Effector memory CD4-positive, alpha-beta T cell (primary cell): ENCODE measurements around the gene PPIG.

Experiments
- DNase-seq, 3 donors: peaks; one replicate each; pipeline ENCODE4 v3.0.0-alpha.2; 2020
- H3K27ac ChIP-seq: 2 replicates; pipeline ENCODE4 v1.7.0; 2013; ENCODE audit warnings: mild to moderate bottlenecking, low read length, moderate library complexity; ENCODE audit not compliant: insufficient read depth, poor library complexity, severe bottlenecking
- H3K27me3 ChIP-seq: replicated peaks from 2 replicates; pipeline ENCODE4 v1.7.0; 2013; ENCODE audit warnings: mild to moderate bottlenecking, low read length; ENCODE audit not compliant: insufficient read depth, control insufficient read depth, poor library complexity, severe bottlenecking
- H3K36me3 ChIP-seq: 2 replicates; pipeline ENCODE4 v1.7.0; 2013; ENCODE audit warnings: mild to moderate bottlenecking, low read length, moderate library complexity; ENCODE audit not compliant: control insufficient read depth, insufficient read depth
- H3K4me1 ChIP-seq: 2 replicates; pipeline ENCODE4 v1.7.0; 2013; ENCODE audit warnings: low read length, mild to moderate bottlenecking; ENCODE audit not compliant: control insufficient read depth, insufficient read depth, poor library complexity, severe bottlenecking
- H3K4me3 ChIP-seq: 2 replicates; pipeline ENCODE4 v1.7.0; 2013; ENCODE audit warnings: low read length, low read depth, mild to moderate bottlenecking; ENCODE audit not compliant: insufficient read depth, poor library complexity, severe bottlenecking
- H3K9me3 ChIP-seq: 2 replicates; pipeline ENCODE4 v1.7.0; 2013; ENCODE audit warnings: mild to moderate bottlenecking, low read length, moderate library complexity; ENCODE audit not compliant: control insufficient read depth

Gene PPIG

GRCh38 chr2:169656164-169656563, 72.0 kb downstream of the PPIG start:
- no peak overlapping the region for H3K27ac ChIP-seq
- no peaks in the 10 kb centered on the region for H3K36me3 ChIP-seq
- H3K9me3 ChIP-seq: no peaks in the 10 kb centered on the region
- DNase-seq: no peak
- no peak overlapping the region for H3K4me3 ChIP-seq
- no peaks in the 10 kb centered on the region for H3K27me3 ChIP-seq
- no peaks in the 10 kb centered on the region for H3K4me1 ChIP-seq

- H3K4me3 ChIP-seq: no peak overlapping the region
- no peaks in the 10 kb centered on the region for H3K27me3 ChIP-seq
- no peak overlapping the region for H3K27ac ChIP-seq
- no peak for DNase-seq
- H3K36me3 ChIP-seq: no peaks in the 10 kb centered on the region
- H3K9me3 ChIP-seq: no peaks in the 10 kb centered on the region
- H3K4me1 ChIP-seq: no peaks in the 10 kb centered on the region
Observed at GRCh38 chr2:169658877-169659276, 74.7 kb downstream of the PPIG start.

GRCh38 chr2:169659320-169659719, 75.2 kb downstream of the PPIG start:
- no peaks in the 10 kb centered on the region for H3K9me3 ChIP-seq
- H3K4me1 ChIP-seq: no peaks in the 10 kb centered on the region
- no peak for DNase-seq
- H3K4me3 ChIP-seq: no peak overlapping the region
- H3K27me3 ChIP-seq: no peaks in the 10 kb centered on the region
- no peaks in the 10 kb centered on the region for H3K36me3 ChIP-seq
- no peak overlapping the region for H3K27ac ChIP-seq

- Histone ChIP-seq H3K36me3 (no peaks in the 10 kb centered on the region), H3K27me3 (no peaks in the 10 kb centered on the region), H3K4me3 (no peak overlapping the region), H3K9me3 (no peaks in the 10 kb centered on the region), H3K4me1 (no peaks in the 10 kb centered on the region), H3K27ac (no peak overlapping the region)
- DNase-seq: no peak
Observed at GRCh38 chr2:169661265-169661664, 77.1 kb downstream of the PPIG start.

- Histone ChIP-seq H3K36me3 (no peaks in the 10 kb centered on the region), H3K27ac (no peak overlapping the region), H3K9me3 (no peaks in the 10 kb centered on the region), H3K27me3 (no peaks in the 10 kb centered on the region), H3K4me1 (no peaks in the 10 kb centered on the region), H3K4me3 (no peak overlapping the region)
- no peak for DNase-seq
Observed at GRCh38 chr2:169662744-169663143, 78.6 kb downstream of the PPIG start.

GRCh38 chr2:169663247-169663646, 79.1 kb downstream of the PPIG start:
- Histone ChIP-seq H3K27ac (no peak overlapping the region), H3K4me1 (no peaks in the 10 kb centered on the region), H3K27me3 (no peaks in the 10 kb centered on the region), H3K36me3 (no peaks in the 10 kb centered on the region), H3K9me3 (no peaks in the 10 kb centered on the region), H3K4me3 (no peak overlapping the region)
- no peak for DNase-seq

GRCh38 chr2:169664600-169664977, 80.4 kb downstream of the PPIG start:
- Histone ChIP-seq H3K4me1 (no peaks in the 10 kb centered on the region), H3K36me3 (no peaks in the 10 kb centered on the region), H3K27ac (no peak overlapping the region), H3K4me3 (no peak overlapping the region), H3K27me3 (no peaks in the 10 kb centered on the region), H3K9me3 (no peaks in the 10 kb centered on the region)
- DNase-seq: no peak

GRCh38 chr2:169664978-169665930, 81.1 kb downstream of the PPIG start:
- Histone ChIP-seq H3K27ac (no peak overlapping the region), H3K36me3 (no peaks in the 10 kb centered on the region), H3K4me3 (no peak overlapping the region), H3K4me1 (no peaks in the 10 kb centered on the region), H3K27me3 (no peaks in the 10 kb centered on the region), H3K9me3 (no peaks in the 10 kb centered on the region)
- DNase-seq: no peak

GRCh38 chr2:169667583-169667982, 83.4 kb downstream of the PPIG start:
- H3K36me3 ChIP-seq: no peaks in the 10 kb centered on the region
- H3K4me1 ChIP-seq: no peaks in the 10 kb centered on the region
- no peak overlapping the region for H3K4me3 ChIP-seq
- DNase-seq: no peak
- H3K27ac ChIP-seq: no peak overlapping the region
- H3K9me3 ChIP-seq: no peaks in the 10 kb centered on the region
- no peaks in the 10 kb centered on the region for H3K27me3 ChIP-seq

- Histone ChIP-seq H3K36me3 (no peaks in the 10 kb centered on the region), H3K4me3 (no peak overlapping the region), H3K4me1 (no peaks in the 10 kb centered on the region), H3K9me3 (no peaks in the 10 kb centered on the region), H3K27me3 (no peaks in the 10 kb centered on the region), H3K27ac (no peak overlapping the region)
- no peak for DNase-seq
Observed at GRCh38 chr2:169670215-169670651, 86.1 kb downstream of the PPIG start.
